IPS-NIHi7 (cell line): ENCODE results near the gene HSDL2.
A peak's percentile ranks its signal among the peaks of the same experiment; 100 is the strongest.
"Not testable (repeated sequence)": the region's sequence is repeated elsewhere in the genome, so short reads cannot be mapped to it uniquely, and the experiment has no call there.

Source experiments
- DNase-seq: peaks from one replicate; pipeline ENCODE4 v3.0.0; 2012; ENCODE audit warnings: mixed read lengths; ENCODE audit errors: extremely low spot score

Gene HSDL2

DNA sequence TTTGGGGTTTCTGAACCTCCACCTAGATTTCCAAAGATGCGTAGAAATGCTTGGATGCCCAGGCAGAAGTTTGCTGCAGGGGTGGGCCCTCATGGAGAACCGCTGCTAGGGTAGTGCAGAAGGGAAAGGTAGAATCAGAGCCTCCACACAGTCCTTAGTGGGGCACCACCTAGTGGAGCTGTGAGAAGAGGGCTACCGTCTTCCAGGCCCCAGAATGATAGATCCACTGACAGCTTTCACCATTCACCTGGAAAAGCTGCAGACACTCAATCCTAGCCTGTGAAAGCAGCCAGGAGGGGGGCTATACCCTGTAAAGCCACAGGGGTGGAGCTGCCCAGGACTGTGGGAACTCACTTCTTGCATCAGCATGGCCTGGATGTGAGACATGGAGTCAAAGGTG lies 13.3 kb upstream of the HSDL2 start:
- DNase-seq, result no peak

DNA sequence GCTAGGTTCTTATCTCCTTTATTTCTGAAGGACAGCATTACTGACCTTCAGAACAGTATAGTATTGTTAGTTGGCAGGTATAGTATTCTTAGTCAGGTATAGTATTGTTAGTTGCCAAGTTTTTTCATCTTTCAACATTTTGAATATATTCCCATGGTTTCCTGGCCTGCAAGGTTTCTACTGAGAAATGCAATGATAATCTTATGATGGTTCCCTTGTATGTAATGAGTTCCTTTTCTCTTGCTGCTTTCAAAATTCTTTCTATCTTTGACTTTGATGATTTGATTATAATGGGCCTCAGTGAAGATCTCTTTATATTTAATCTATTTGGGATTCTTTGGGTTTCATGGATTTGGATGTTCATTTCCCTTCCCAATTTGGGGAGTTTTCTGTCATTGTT lies 12.4 kb upstream of the HSDL2 start:
- no peak for DNase-seq

- no peak for DNase-seq
Measured at GRCh38 chr9:112369817-112370216, 10.1 kb upstream of the HSDL2 start.

DNA sequence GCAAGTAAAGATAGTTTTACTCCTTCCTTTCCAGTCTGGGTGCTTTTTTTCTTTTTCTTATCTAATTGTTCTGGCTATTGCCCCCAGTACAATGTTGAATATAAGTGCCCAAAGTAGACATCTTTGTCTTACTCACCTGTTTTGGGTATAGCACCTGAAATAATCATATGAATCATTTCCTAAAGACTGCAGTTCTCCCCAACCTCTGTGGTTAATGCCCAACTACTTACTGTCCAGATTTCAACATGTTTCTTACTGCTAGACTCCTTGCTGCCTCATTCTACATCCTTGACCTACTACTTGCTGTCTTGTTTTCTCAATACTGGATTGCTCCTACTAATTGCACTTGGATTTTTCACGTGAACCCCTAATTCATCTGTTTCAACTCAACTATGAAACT lies 8.8 kb upstream of the HSDL2 start:
- no peak for DNase-seq

DNA sequence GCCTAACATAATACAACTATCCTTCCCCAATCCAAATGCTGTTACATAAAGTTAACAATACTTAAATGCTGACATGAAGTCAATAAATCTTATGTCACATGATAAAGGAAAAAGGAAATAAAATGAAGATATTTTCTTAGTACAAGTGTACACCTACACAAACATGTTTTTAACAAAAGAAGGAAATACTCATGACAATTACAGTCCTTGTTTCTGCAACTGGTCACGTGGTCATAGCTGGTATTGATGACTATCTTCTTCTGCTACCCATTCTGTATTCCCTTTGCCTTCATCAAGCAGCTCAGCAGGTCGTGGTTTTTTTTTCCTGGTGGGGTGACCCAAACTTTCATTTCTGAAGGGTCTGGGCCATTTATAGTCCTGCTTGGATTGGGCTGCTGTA lies 6.2 kb upstream of the HSDL2 start:
- DNase-seq, result not testable (repeated sequence)

- not testable (repeated sequence) for DNase-seq
Measured at GRCh38 chr9:112374232-112374631, 5.7 kb upstream of the HSDL2 start.

DNA sequence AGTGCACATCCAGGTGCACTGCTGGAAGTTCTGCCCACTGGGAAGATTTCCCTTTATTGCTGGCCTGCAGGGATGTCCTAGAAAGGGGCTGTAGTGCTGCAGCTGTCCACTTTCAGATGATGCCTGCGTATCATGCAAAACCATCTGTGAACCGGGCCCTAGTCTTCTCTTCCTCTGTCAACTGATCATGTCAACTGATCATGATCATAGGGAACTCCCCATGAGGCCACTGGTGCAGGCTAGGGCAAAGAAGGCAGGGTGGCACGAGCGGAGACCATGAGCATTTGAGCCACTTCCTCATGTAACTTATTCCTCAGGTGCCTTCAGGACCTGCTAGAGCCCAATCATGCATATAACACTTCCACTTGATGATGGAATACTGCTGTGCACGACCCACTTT lies 4.5 kb upstream of the HSDL2 start:
- DNase-seq, result no peak

DNA sequence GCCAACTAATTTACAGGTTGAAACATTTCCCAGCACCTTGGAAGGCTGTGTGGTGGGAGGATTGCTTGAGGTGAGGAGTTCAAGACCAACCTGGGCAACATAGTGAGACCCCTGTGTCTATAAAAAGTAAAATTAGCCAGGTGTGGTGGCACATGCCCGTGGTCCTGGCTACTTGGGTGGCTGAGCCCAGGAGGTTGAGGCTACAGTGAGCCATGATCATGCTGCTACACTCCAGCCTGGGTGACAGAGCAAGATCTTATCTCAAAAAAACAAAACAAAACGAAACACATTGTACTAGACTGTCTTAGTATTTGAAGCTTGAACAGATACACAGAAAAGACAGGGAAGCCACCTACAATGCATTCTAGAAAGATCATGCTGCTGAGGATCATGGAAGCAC lies 2.8 kb upstream of the HSDL2 start:
- no peak for DNase-seq

DNA sequence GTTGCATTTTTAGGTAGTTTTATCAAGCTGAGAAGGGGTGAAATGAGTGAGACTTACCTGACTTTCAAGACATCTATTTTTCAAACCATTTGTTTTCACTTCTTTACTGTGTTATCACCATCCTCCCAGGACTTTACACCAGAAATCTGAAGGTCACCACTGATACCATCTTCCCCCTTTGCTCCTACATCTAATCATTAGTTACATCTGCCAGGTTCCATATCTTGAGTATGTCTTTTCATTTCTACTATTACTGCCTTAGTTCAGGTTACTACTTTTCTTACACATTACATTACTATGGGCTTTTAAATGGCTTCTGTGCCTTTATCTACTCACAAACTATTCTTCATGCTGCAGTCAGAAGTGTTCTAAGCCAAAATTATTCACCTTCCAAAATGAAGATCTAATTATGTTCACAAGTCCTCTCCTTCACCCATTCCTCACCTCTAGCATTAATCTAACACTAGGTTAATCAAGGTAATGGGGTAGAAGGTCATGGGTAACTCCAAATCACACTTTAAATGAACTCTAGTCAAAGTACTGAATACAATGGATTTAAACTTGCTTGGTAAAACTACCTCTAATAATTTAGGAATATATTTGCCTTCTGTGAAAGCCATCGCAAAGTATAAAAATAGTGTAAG lies 2.1 kb upstream of the HSDL2 start:
- no peak for DNase-seq

GRCh38 chr9:112378328-112379176 lies 1.4 kb upstream of the HSDL2 start:
- peak; percentile 9 for DNase-seq

DNA sequence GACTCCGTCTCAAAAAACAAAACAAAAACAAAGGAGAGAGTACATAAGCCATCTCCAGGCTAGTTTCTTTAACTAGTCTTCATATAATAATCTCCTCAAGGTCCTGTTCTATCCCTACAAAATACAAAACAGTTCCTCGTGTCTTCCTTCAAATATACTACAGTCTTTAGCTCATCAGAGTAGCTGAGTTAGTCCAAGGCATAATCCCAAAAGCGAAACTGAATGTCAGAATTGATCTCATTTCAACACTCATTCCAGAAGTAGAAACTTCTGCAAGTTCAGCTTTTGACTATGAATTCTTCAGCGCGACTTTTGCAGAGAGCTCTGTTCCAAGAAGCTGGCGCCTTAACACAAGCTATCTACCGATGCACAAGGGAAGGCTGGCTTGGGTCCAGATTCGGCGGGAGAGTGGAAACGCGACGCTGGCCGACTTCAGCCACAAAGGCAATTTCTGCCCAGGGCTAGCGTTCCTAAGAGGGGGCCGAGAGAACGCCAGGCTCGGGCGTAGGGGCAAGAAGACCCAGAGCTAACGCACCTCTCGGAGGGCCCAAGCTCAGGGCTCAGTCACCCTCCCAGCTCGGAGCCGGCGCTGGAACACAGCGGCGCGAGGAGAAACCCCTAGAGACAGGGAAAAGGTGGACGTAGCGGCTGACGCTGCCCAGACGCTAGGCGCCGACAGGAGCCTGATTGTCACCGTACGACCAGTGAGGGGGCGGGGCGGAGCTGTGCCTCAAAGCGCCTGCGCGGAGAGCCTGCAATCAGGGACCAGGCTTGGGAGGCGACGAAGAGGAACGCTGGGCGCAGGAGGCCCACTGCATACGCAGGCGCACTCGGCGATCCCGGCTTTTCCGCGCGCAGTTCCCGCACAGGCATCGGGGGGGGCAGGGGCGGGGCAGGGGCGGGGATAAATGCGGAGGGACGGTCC lies 469 bp upstream of the HSDL2 start:
- DNase-seq, result peak; percentile 99

- DNase-seq, result no peak
Measured at GRCh38 chr9:112380825-112381221, 915 bp downstream of the HSDL2 start.

GRCh38 chr9:112382066-112382465 lies 2.2 kb downstream of the HSDL2 start:
- DNase-seq, result no peak

- DNase-seq, result no peak
Measured at GRCh38 chr9:112382501-112383364, 2.8 kb downstream of the HSDL2 start.

- DNase-seq, result no peak
Measured at GRCh38 chr9:112384219-112384618, 4.3 kb downstream of the HSDL2 start.

DNA sequence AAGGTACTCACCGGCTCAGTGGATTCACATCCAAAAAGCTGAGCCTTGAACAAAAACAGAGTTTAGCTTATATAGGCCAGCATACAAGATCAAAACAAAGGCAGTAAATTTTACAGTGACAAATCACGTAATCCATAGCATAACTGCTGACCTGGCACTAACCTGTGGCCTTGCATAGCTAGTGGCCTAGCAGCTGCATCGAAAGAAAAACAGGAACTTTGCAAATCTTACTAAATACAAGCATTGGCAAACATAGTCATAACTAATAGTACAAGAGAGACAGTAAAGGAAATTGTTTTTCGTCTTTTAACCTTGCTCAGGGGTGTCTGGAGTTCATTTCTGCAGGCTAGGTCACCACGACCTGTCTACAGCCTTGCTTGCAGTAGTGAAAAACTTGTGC lies 4.8 kb downstream of the HSDL2 start:
- DNase-seq, result no peak

DNA sequence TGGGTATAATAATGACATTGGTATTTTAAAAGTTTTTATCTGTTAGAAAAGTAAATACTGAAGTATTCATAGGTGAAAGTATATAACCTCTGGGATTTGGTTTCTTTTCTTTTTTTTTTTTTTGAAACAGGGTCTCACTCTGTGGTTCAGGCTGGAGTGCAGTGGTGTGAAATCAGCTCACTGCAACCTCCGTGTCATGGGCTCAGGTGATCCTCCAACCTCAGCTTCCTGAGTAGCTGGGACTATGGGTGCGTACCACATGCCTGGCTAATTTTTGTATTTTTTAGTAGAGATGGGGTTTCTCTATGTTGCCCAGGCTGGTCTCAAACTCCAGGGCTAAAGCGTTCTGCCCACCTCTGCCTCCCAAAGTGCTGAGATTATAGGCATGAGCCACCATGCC lies 7.2 kb downstream of the HSDL2 start:
- DNase-seq, result no peak

- DNase-seq, result not testable (repeated sequence)
Measured at GRCh38 chr9:112389897-112390296, 10.0 kb downstream of the HSDL2 start.

GRCh38 chr9:112391936-112392560 lies 12.1 kb downstream of the HSDL2 start:
- DNase-seq, result not testable (repeated sequence)

GRCh38 chr9:112393146-112393545 lies 13.2 kb downstream of the HSDL2 start:
- not testable (repeated sequence) for DNase-seq

DNA sequence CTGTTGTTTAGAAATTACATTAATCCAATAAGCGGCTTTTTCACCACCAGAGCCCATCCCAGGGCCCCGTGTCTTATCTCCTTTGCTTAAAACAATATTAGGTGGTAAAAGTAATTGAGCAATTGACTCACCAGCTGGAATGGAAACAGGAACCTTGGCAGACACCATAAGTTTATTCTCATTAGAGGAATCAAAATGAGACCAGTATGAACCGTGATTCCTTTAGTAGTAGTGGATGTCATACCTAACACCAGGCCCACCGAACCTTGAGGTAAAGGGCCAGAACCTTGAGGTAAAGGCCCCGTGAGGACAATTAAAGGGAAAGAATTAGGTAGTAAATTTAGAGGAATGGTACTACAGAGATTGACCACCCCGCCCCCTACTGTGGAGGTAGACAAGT lies 16.5 kb downstream of the HSDL2 start:
- DNase-seq, result no peak
